A549 (cell line): ENCODE measurements around the gene LATS2. TPM values are rescaled to one million over a fixed set of nuclear protein-coding genes. Genes with fewer than 3 reads are reported as not detected.

Experiments used
- ATAC-seq, 2 experiments: fragments of 200-7000 bp in 1 of 2; fragments of >200 bp in 1 of 2; cut with Nextera tagmentation in 1 of 2; cut with Tn5 transposase in 1 of 2; 3 replicates each; pipeline versions ENCODE4 v1.8.0 to v1.9.1; 2018 to 2020; ENCODE audit warnings: mild to moderate bottlenecking in 1 of 2, moderate library complexity in 1 of 2
- CTCF ChIA-PET: fragments of 300-600 bp; sonication (Branson Sonifier 250); formaldehyde crosslinking; extraction: SDS; loops from one replicate; lab custom pipeline; 2021; ENCODE audit warnings: antibody characterized with exemption, inconsistent platforms; lab: Yijun Ruan, JAX
- POLR2A ChIA-PET: fragments of 350-600 bp; formaldehyde crosslinking; extraction: SDS; loops from one replicate; lab custom pipeline; 2021; ENCODE audit warnings: antibody characterized with exemption, inconsistent platforms; lab: Yijun Ruan, JAX
- DNase-seq, 2 experiments: peaks; one replicate each; pipeline versions ENCODE4 v3.0.0 to v3.0.0-alpha.2; 2011 to 2016; ENCODE audit warnings: low read depth in 1 of 2, low spot score in 1 of 2
- FAIRE-seq: peaks from 2 replicates; lab custom pipeline; 2011; peaks lifted over from hg19 to GRCh38; lab: Jason Lieb, UNC
- H3K27ac ChIP-seq, 2 experiments: fragments of >200 bp; sonication (Bioruptor Twin); formaldehyde crosslinking; 3 replicates each; pipeline ENCODE4 v1.5.1; 2016 to 2017
- H3K4me1 ChIP-seq: fragments of >200 bp; sonication (Bioruptor Twin); formaldehyde crosslinking; 3 replicates; pipeline ENCODE4 v1.6.1; 2016
- H3K4me2 ChIP-seq: fragments of >200 bp; sonication (Bioruptor Twin); formaldehyde crosslinking; 3 replicates; pipeline ENCODE4 v1.6.1; 2016
- H3K4me3 ChIP-seq: fragments of >200 bp; sonication (Bioruptor Twin); formaldehyde crosslinking; 3 replicates; pipeline ENCODE4 v1.5.1; 2016
- H3K9me3 ChIP-seq: fragments of >200 bp; sonication (Bioruptor Twin); formaldehyde crosslinking; 3 replicates; pipeline ENCODE4 v1.6.1; 2016
- BHLHE40 ChIP-seq: IDR thresholded peaks from 2 replicates; pipeline ENCODE4 v1.6.1; 2012; ENCODE audit warnings: low read depth, low read length, inconsistent platforms
- CEBPB ChIP-seq, 2 experiments: fragments of >200 bp in 1 of 2; sonication (Bioruptor Twin) in 1 of 2; formaldehyde crosslinking in 1 of 2; IDR thresholded peaks; 2 replicates each; pipeline ENCODE4 v1.6.1; 2012 to 2016
- CHD2 ChIP-seq: fragments of 150-350 bp; IDR thresholded peaks from 2 replicates; pipeline ENCODE4 v1.6.1; 2014; ENCODE audit warnings: low read length; ENCODE audit not compliant: partially characterized antibody
- FOSB ChIP-seq: fragments of 250-450 bp; sonication (Bioruptor Pico); IDR thresholded peaks from 2 replicates; pipeline ENCODE4 v1.5.0; 2020; ENCODE audit warnings: mild to moderate bottlenecking, moderate library complexity
- FOXS1 ChIP-seq: fragments of 250-450 bp; sonication (Bioruptor Pico); IDR thresholded peaks from 2 replicates; pipeline ENCODE4 v1.5.0; 2020; ENCODE audit warnings: mild to moderate bottlenecking, moderate library complexity
- HEYL ChIP-seq: fragments of 250-450 bp; sonication (Bioruptor Pico); IDR thresholded peaks from 2 replicates; pipeline ENCODE4 v1.8.0; 2021; ENCODE audit warnings: mild to moderate bottlenecking, moderate library complexity
- HOXB13 ChIP-seq: fragments of 250-450 bp; sonication (Bioruptor Pico); IDR thresholded peaks from 2 replicates; pipeline ENCODE4 v1.5.0; 2020; ENCODE audit warnings: low read depth, mild to moderate bottlenecking, moderate library complexity
- JUN ChIP-seq, 2 experiments: fragments of >200 bp; sonication (Bioruptor Twin); formaldehyde crosslinking; IDR thresholded peaks; 2 replicates in 1 of 2; 3 replicates in 1 of 2; pipeline ENCODE4 v1.6.1; 2016 to 2017
- KDM1A ChIP-seq: fragments of 200-600 bp; sonication (generic); IDR thresholded peaks from 2 replicates; pipeline ENCODE4 v1.6.1; 2016; ENCODE audit warnings: low read depth, mild to moderate bottlenecking
- RCOR1 ChIP-seq: fragments of 150-350 bp; IDR thresholded peaks from 2 replicates; pipeline ENCODE4 v1.6.1; 2014; ENCODE audit warnings: antibody characterized with exemption, low read length, low read depth
- RFX5 ChIP-seq: fragments of 450-650 bp; IDR thresholded peaks from 2 replicates; pipeline ENCODE4 v1.7.1; 2014; ENCODE audit warnings: antibody characterized with exemption, mild to moderate bottlenecking, moderate library complexity
- RNF2 ChIP-seq: fragments of 200-600 bp; sonication (generic); IDR thresholded peaks from 2 replicates; pipeline ENCODE4 v1.6.1; 2016; ENCODE audit warnings: low read depth, mild to moderate bottlenecking, antibody characterized with exemption, moderate library complexity, borderline replicate concordance
- TFCP2L1 ChIP-seq: fragments of 250-450 bp; sonication (Bioruptor Pico); IDR thresholded peaks from 2 replicates; pipeline ENCODE4 v1.5.0; 2021; ENCODE audit warnings: mild to moderate bottlenecking
- ZC3H11A ChIP-seq: fragments of 450-650 bp; IDR thresholded peaks from 2 replicates; pipeline ENCODE4 v1.6.1; 2014; ENCODE audit warnings: antibody characterized with exemption, mild to moderate bottlenecking
- ZFP36 ChIP-seq: fragments of 450-650 bp; IDR thresholded peaks from 2 replicates; pipeline ENCODE4 v1.6.1; 2014; ENCODE audit warnings: borderline replicate concordance; ENCODE audit not compliant: partially characterized antibody
- WGBS: methylation state at CpG from one replicate; pipeline ENCODE4 v1.1.6; 2017; ENCODE audit errors: missing lambda C conversion rate; 5-methylcytosine and 5-hydroxymethylcytosine counted together
- polyA plus RNA-seq, 4 experiments: library from polyadenylated mRNA; depleted of rRNA in 3 of 4; stranded (reverse); fragments of >200 nt; fragmentation: RNase III in 1 of 4; extraction: RNeasy Plus Mini Kit Qiagen cat#74134 plus additional on column Dnase treatment in 1 of 4; gene quantifications; 2 replicates in 3 of 4; 3 replicates in 1 of 4; pipeline ENCODE4 v1.2.3, GENCODE V29; 2011 to 2017
- TF ChIP-seq, protein P1 (sequence below): IDR thresholded peaks from 2 replicates; pipeline ENCODE4 v1.6.1; 2012
- TF ChIP-seq, protein P2 (sequence below): fragments of >200 bp; sonication (Bioruptor Twin); formaldehyde crosslinking; IDR thresholded peaks from 3 replicates; pipeline ENCODE4 v1.6.1; 2016

LATS2 gene
- polyA plus RNA-seq, 2 of the 4 experiments (the other 2 are of a cell fraction): 7.8 to 7.9 TPM

DNA sequence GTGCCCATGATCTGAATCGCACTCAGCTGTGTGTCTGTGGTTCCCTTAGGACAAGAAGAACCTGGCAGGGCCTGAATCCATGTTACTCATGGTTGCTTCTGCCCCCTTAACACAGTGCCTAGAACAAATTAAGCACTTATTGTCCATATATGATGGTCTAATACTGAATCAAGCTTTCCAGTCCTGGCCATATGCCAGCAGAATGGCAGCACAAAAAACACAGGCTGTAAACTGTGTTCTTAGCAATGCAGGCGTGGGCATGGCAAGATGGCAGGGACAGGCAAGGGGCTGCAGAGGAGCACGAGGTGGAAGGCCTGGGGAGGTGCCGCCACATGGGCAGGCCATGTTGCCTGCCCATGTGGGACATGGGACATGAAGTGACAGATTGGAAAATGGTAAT is 68.2 kb downstream of the LATS2 start:
- Histone ChIP-seq H3K4me2 (no peak overlapping the region), H3K4me3 (no peak overlapping the region), H3K27ac (no peak overlapping the region), H3K9me3 (no peaks in the 10 kb centered on the region), H3K4me1 (peaks cover 21% of the 10 kb centered on the region)
- FAIRE-seq: no peak
- POLR2A ChIA-PET: no interaction called here
- CTCF ChIA-PET: interaction anchor here (1.3 kb wide), 1 partner anchor 67 kb away, joined by 3 read pairs; no protein-coding TSS in a partner anchor
- no peak for ATAC-seq
- TF ChIP-seq CEBPB (IDR thresholded peaks at IDR 0.05): no peak
- TF ChIP-seq CHD2: no peak
- TF ChIP-seq JUN (IDR thresholded peaks at IDR 0.05): no peak
- TF ChIP-seq FOXS1 (CRISPR knock-in tag): no peak
- TF ChIP-seq FOSB (CRISPR knock-in tag): no peak
- TF ChIP-seq, protein P1, sequence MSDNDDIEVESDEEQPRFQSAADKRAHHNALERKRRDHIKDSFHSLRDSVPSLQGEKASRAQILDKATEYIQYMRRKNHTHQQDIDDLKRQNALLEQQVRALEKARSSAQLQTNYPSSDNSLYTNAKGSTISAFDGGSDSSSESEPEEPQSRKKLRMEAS: no peak
- no peak for TF ChIP-seq ZC3H11A
- no peak for TF ChIP-seq RNF2
- no peak for TF ChIP-seq RFX5
- no peak for TF ChIP-seq RCOR1
- TF ChIP-seq TFCP2L1: no peak
- TF ChIP-seq, protein P2, sequence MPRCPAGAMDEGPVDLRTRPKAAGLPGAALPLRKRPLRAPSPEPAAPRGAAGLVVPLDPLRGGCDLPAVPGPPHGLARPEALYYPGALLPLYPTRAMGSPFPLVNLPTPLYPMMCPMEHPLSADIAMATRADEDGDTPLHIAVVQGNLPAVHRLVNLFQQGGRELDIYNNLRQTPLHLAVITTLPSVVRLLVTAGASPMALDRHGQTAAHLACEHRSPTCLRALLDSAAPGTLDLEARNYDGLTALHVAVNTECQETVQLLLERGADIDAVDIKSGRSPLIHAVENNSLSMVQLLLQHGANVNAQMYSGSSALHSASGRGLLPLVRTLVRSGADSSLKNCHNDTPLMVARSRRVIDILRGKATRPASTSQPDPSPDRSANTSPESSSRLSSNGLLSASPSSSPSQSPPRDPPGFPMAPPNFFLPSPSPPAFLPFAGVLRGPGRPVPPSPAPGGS: no peak
- no peak for TF ChIP-seq BHLHE40
- no peak for TF ChIP-seq HOXB13 (CRISPR knock-in tag)
- no peak for TF ChIP-seq HEYL (CRISPR knock-in tag)
- TF ChIP-seq KDM1A: no peak
- TF ChIP-seq, all 56 proteins: peak for 0
- no peak for DNase-seq
- WGBS: 88% methylated on average over 4 of the region's 4 CpGs

DNA sequence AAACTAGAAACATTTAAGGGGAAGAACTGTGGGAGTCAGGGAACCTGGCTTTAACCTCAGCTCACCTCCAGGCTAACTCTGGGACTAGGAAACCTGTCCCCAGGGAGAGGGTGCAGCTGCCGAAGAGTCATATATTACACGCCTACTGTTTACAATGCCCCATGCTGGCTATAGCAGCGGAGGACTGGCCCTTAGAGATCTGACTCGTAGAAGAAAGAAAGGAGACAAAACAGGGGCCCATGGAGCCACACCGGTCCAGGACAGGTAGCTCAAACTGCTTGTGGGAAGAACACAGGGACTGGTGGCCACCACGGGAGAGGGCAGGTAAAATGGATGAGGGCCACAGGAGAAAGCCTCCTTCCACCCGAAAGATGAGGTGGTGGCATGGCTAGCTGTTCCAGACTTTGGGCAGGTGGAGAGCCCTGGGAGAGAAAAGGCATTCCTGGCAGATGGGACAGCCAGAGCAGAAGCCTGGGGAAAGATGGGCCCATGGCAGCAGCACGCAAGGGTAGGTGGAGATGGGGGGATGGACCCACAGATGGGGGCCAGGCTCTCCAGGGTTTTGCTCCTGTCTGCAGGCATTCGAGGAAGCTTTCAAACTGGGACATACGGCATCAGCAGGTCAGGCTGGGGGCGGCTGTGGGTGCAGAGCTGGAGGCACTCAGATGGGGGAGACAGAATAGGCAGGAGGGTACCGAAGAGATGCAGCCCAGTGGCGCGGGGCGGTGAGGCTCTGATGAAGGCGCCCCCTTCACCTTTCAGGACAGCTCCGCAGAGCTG is 69.5 kb downstream of the LATS2 start:
- TF ChIP-seq ZC3H11A (no peak), JUN (IDR thresholded peaks at IDR 0.05) (no peak), RCOR1 (no peak)
- WGBS: 82% methylated on average over 14 of the region's 17 CpGs
- Histone ChIP-seq H3K9me3 (no peaks in the 10 kb centered on the region), H3K27ac (no peak overlapping the region), H3K4me2 (no peak overlapping the region), H3K4me3 (no peak overlapping the region), H3K4me1 (peaks cover 21% of the 10 kb centered on the region)
- CTCF ChIA-PET: interaction anchor here (0.6 to 1.0 kb wide), 2 partner anchors 19 to 47 kb away, joined by 3 to 4 read pairs; no protein-coding TSS in a partner anchor
- POLR2A ChIA-PET: no interaction called here
- ATAC-seq (no peak), DNase-seq (no peak), FAIRE-seq (no peak)

DNA sequence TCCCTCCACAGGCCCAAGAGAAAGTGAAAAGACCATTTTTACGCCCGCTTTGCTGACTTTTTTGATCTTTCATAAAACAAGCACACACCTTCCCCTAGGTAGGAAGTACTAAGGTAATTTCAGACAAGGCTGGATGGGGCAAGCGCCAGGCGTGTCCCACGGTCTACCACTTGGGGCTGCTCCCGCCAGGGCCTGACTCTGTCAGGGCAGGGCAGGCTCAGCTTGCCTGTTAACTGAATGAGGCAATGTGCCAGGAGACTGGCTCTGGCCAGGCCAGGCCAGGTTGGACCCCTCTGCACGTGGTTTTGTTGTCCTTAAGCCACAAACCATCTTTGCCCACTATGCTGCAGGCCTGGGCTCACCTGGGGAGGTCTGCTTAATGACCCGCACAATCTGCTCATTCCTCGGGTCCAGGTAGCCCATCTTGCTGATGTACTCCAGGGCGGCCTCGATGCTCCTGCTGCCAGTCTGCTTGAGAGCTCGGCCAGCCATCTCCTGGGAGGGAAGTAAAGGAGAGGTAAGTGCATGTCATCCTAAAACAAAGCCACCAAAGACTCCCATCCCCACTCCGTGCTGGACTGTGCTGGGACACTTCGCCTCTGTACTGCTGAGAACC is 70.4 kb downstream of the LATS2 start:
- H3K9me3 ChIP-seq: no peaks in the 10 kb centered on the region
- no peak overlapping the region for H3K27ac ChIP-seq
- peaks cover 19% of the 10 kb centered on the region for H3K4me1 ChIP-seq
- ChIA-PET POLR2A (no interaction called here), CTCF (no interaction called here)
- no peak overlapping the region for H3K4me2 ChIP-seq
- no peak for DNase-seq
- ATAC-seq: peak in 1 of 2 experiments; percentile 59; a peak in 3 of 6 replicates
- H3K4me3 ChIP-seq: no peak overlapping the region
- TF ChIP-seq ZFP36: no peak
- no peak for FAIRE-seq
- WGBS: 93% methylated on average over 11 of the region's 14 CpGs
